Spleen (tissue), 7 donors: ENCODE results near the gene TNFAIP3.

ENCODE experiments used
- POLR2A ChIP-seq, 3 donors: fragments of 450-650 bp; IDR thresholded peaks; one replicate each; pipeline ENCODE4 v1.5.1; 2017; ENCODE audit warnings: antibody characterized with exemption in 3 of 3, mild to moderate bottlenecking in 1 of 3
- POLR2AphosphoS5 ChIP-seq, 3 donors: sonication (generic); formaldehyde crosslinking; IDR thresholded peaks; one replicate each; pipeline ENCODE4 v1.5.1; 2017; ENCODE audit warnings: antibody characterized with exemption in 3 of 3
- TF ChIP-seq, protein P1 (sequence below), 11 experiments: fragments of 200-600 bp in 7 of 11; fragments of 450-650 bp in 4 of 11; sonication (generic) in 4 of 11; IDR thresholded peaks in 8 of 11; conservative IDR thresholded peaks in 3 of 11; 1 replicate in 7 of 11; 2 replicates in 4 of 11; pipeline versions ENCODE4 v1.4.0 to v1.8.0; 2016 to 2021; ENCODE audit warnings: antibody characterized with exemption in 11 of 11, inconsistent platforms in 4 of 11, mild to moderate bottlenecking in 1 of 11
- donor health status: DM: no; HTN: no; CAD: no; lungs with moderate emphysema.
- donor health status: DM: no; HTN: no; CAD: no.
- donor health status: DM: no; HTN: no; CAD: no.

DNA sequence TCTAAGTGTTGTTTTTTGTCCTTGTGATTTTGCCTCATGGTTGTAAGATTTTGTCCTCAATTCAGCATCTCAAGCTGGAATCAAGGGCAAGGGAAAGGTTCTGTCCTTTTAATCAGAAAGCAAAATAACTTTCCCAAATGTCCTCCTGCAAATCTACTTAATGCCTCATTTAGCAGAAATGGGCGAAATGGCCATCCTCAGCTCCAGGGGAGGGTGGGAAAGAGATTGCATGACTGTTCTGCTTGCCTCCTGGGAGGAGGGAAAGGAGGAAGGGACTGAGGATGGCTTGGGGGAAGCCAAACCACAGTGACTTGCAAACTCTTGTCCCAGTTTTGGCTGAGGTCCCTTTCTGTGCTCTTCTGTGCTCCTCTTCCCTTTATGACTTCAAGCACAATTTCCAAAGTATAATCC lies 43.4 kb downstream of the TNFAIP3 start:
- TF ChIP-seq POLR2A (IDR thresholded peaks at IDR 0.05) (no peak), POLR2AphosphoS5 (IDR thresholded peaks at IDR 0.05) (no peak)
- TF ChIP-seq, protein P1, sequence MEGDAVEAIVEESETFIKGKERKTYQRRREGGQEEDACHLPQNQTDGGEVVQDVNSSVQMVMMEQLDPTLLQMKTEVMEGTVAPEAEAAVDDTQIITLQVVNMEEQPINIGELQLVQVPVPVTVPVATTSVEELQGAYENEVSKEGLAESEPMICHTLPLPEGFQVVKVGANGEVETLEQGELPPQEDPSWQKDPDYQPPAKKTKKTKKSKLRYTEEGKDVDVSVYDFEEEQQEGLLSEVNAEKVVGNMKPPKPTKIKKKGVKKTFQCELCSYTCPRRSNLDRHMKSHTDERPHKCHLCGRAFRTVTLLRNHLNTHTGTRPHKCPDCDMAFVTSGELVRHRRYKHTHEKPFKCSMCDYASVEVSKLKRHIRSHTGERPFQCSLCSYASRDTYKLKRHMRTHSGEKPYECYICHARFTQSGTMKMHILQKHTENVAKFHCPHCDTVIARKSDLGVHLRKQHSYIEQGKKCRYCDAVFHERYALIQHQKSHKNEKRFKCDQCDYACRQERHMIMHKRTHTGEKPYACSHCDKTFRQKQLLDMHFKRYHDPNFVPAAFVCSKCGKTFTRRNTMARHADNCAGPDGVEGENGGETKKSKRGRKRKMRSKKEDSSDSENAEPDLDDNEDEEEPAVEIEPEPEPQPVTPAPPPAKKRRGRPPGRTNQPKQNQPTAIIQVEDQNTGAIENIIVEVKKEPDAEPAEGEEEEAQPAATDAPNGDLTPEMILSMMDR (IDR thresholded peaks at IDR 0.05 in 8 of 11, conservative IDR thresholded peaks at IDR 0.05 in 3 of 11) = no peak
